SK-N-MC (cell line): ENCODE data around the gene HHAT.

Experiments
- EZH2 ChIP-seq: fragments of 200-600 bp; sonication (generic); IDR thresholded peaks from one replicate; pipeline ENCODE4 v1.6.1; 2017; ENCODE audit warnings: antibody characterized with exemption
- POLR2AphosphoS5 ChIP-seq: IDR thresholded peaks from 2 replicates; pipeline ENCODE4 v1.6.1; 2012; ENCODE audit warnings: mild to moderate bottlenecking, low read depth, low read length, borderline replicate concordance

GRCh38 chr1:210437111-210437510, 108.4 kb downstream of the HHAT start:
- TF ChIP-seq EZH2 (no peak), POLR2AphosphoS5 (no peak)
